Measurements from ENCODE around the gene ADAMTSL1.

The ADAMTSL1 gene

GRCh38 chr9:18534611-18535010 lies 60.7 kb downstream of the ADAMTSL1 start:
- peaks cover 32% of the 10 kb centered on the region; the same call in 1 of the 2 replicates for H3K9me3 ChIP-seq (ENCODE audit: insufficient read depth, low read length)
- no peak overlapping the region for H3K27ac ChIP-seq (ENCODE audit: low read depth, low read length)
- no peaks in the 10 kb centered on the region for H3K27me3 ChIP-seq (ENCODE audit: low read length)
- no peaks in the 10 kb centered on the region for H3K9me2 ChIP-seq (replicated peaks; ENCODE audit: insufficient read depth, low read length)
- TF ChIP-seq CTCF (IDR thresholded peaks at IDR 0.05; ENCODE audit: insufficient read depth, low read length, poor library complexity, severe bottlenecking) = no peak
- TF ChIP-seq EZH2phosphoT487 (conservative IDR thresholded peaks at IDR 0.05; ENCODE audit: low read length) = no peak
- H3K79me2 ChIP-seq (ENCODE audit: insufficient read depth, low read length) = no peaks in the 10 kb centered on the region
- H4K20me1 ChIP-seq (ENCODE audit: low read depth, low read length) = no peaks in the 10 kb centered on the region
- H3F3A ChIP-seq (ENCODE audit: insufficient read depth) = no peaks in the 10 kb centered on the region
- no peak overlapping the region for H3K4me3 ChIP-seq (ENCODE audit: insufficient read depth, low read length, poor library complexity, severe bottlenecking)
- no peak overlapping the region for H2AFZ ChIP-seq (ENCODE audit: low read depth, low read length, severe bottlenecking)
- no peaks in the 10 kb centered on the region for H3K36me3 ChIP-seq (ENCODE audit: low read length)
- no peak overlapping the region for H3K4me2 ChIP-seq (ENCODE audit: low read depth, low read length, poor library complexity, severe bottlenecking)
- no peak overlapping the region for H3K9ac ChIP-seq (ENCODE audit: low read length)

- no peak overlapping the region for H3K9ac ChIP-seq (ENCODE audit: low read length)
- no peaks in the 10 kb centered on the region for H3K79me2 ChIP-seq (ENCODE audit: insufficient read depth, low read length)
- peaks cover 32% of the 10 kb centered on the region; the same call in 1 of the 2 replicates for H3K9me3 ChIP-seq (ENCODE audit: insufficient read depth, low read length)
- H3K27ac ChIP-seq (ENCODE audit: low read depth, low read length) = no peak overlapping the region
- H3F3A ChIP-seq (ENCODE audit: insufficient read depth) = no peaks in the 10 kb centered on the region
- no peaks in the 10 kb centered on the region for H3K27me3 ChIP-seq (ENCODE audit: low read length)
- TF ChIP-seq CTCF (IDR thresholded peaks at IDR 0.05; ENCODE audit: insufficient read depth, low read length, poor library complexity, severe bottlenecking) = no peak
- no peak for TF ChIP-seq EZH2phosphoT487 (conservative IDR thresholded peaks at IDR 0.05; ENCODE audit: low read length)
- no peak overlapping the region for H3K4me3 ChIP-seq (ENCODE audit: insufficient read depth, low read length, poor library complexity, severe bottlenecking)
- no peaks in the 10 kb centered on the region for H3K36me3 ChIP-seq (ENCODE audit: low read length)
- no peaks in the 10 kb centered on the region for H3K9me2 ChIP-seq (replicated peaks; ENCODE audit: insufficient read depth, low read length)
- no peak overlapping the region for H2AFZ ChIP-seq (ENCODE audit: low read depth, low read length, severe bottlenecking)
- no peaks in the 10 kb centered on the region for H4K20me1 ChIP-seq (ENCODE audit: low read depth, low read length)
- no peak overlapping the region for H3K4me2 ChIP-seq (ENCODE audit: low read depth, low read length, poor library complexity, severe bottlenecking)
These were observed 62.6 kb downstream of the ADAMTSL1 start for GRCh38 chr9:18536554-18536953.

- Histone ChIP-seq H3K4me2 (ENCODE audit: low read depth, low read length, poor library complexity, severe bottlenecking) (no peak overlapping the region), H4K20me1 (ENCODE audit: low read depth, low read length) (no peaks in the 10 kb centered on the region), H3K27ac (ENCODE audit: low read depth, low read length) (no peak overlapping the region), H3K27me3 (ENCODE audit: low read length) (no peaks in the 10 kb centered on the region), H3K36me3 (ENCODE audit: low read length) (no peaks in the 10 kb centered on the region), H3K9ac (ENCODE audit: low read length) (no peak overlapping the region), H3K9me3 (ENCODE audit: insufficient read depth, low read length) (peaks cover 16% of the 10 kb centered on the region; the same call in 1 of the 2 replicates), H2AFZ (ENCODE audit: low read depth, low read length, severe bottlenecking) (no peak overlapping the region), H3K4me3 (ENCODE audit: insufficient read depth, low read length, poor library complexity, severe bottlenecking) (no peak overlapping the region), H3K79me2 (ENCODE audit: insufficient read depth, low read length) (no peaks in the 10 kb centered on the region), H3F3A (ENCODE audit: insufficient read depth) (no peaks in the 10 kb centered on the region), H3K9me2 (replicated peaks; ENCODE audit: insufficient read depth, low read length) (no peaks in the 10 kb centered on the region)
- TF ChIP-seq CTCF (IDR thresholded peaks at IDR 0.05; ENCODE audit: insufficient read depth, low read length, poor library complexity, severe bottlenecking) (no peak), EZH2phosphoT487 (conservative IDR thresholded peaks at IDR 0.05; ENCODE audit: low read length) (no peak)
These were observed 65.3 kb downstream of the ADAMTSL1 start for GRCh38 chr9:18539203-18539693.

Data from SU-DHL-6 (cell line).